Measurements from ENCODE around the gene RHBDD1.

DNA sequence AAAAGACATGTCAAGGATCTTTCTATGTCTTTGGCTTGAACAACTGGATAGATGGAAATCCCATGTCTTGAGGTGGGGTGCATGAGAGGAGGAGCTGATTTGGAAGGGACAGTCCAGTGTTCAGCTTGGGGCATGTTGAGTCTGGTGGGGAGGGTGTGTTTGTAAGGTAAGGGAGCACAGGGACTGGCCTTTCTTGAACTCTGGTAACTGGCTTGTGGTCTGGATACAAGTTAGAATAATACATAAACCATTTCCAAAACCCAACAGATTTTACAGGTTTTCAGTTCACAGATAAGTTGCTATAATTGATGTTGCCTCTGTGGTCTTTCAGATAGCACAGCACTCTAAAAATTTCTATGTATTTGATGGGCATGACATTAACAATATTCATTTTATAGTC lies 24.2 kb downstream of the RHBDD1 start:
- TF ChIP-seq POLR2AphosphoS5 (IDR thresholded peaks at IDR 0.05; ENCODE audit: low read depth, low read length) (no peak), TAF1 (IDR thresholded peaks at IDR 0.05; ENCODE audit: borderline replicate concordance, low read depth, low read length) (no peak)
- TF ChIP-seq, protein P1, sequence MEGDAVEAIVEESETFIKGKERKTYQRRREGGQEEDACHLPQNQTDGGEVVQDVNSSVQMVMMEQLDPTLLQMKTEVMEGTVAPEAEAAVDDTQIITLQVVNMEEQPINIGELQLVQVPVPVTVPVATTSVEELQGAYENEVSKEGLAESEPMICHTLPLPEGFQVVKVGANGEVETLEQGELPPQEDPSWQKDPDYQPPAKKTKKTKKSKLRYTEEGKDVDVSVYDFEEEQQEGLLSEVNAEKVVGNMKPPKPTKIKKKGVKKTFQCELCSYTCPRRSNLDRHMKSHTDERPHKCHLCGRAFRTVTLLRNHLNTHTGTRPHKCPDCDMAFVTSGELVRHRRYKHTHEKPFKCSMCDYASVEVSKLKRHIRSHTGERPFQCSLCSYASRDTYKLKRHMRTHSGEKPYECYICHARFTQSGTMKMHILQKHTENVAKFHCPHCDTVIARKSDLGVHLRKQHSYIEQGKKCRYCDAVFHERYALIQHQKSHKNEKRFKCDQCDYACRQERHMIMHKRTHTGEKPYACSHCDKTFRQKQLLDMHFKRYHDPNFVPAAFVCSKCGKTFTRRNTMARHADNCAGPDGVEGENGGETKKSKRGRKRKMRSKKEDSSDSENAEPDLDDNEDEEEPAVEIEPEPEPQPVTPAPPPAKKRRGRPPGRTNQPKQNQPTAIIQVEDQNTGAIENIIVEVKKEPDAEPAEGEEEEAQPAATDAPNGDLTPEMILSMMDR (IDR thresholded peaks at IDR 0.05): no peak

Measured in SK-N-SH (cell line).